CD4-positive, alpha-beta T cell treated with Interleukin-17A for 4 hours (primary cell): Measurements from ENCODE around the gene METTL9.
"Not testable (repeated sequence)": the region's sequence is repeated elsewhere in the genome, so short reads cannot be mapped to it uniquely, and the experiment has no call there.

Source experiments
- DNase-seq: peaks from one replicate; pipeline ENCODE4 v3.0.0-alpha.2; 2020; ENCODE audit warnings: mixed read lengths

The METTL9 gene

GRCh38 chr16:21666772-21667171, 67.4 kb downstream of the METTL9 start:
- no peak for DNase-seq

- DNase-seq, result no peak
These were observed 68.2 kb downstream of the METTL9 start for GRCh38 chr16:21667575-21667974.

- no peak for DNase-seq
These were observed 74.1 kb downstream of the METTL9 start for GRCh38 chr16:21673469-21673868.

GRCh38 chr16:21674456-21674855, 75.1 kb downstream of the METTL9 start:
- DNase-seq, result not testable (repeated sequence)

GRCh38 chr16:21680714-21681113, 81.3 kb downstream of the METTL9 start:
- DNase-seq, result not testable (repeated sequence)

GRCh38 chr16:21683184-21683583, 83.8 kb downstream of the METTL9 start:
- no peak for DNase-seq

- peak; percentile 60 for DNase-seq
These were observed 84.8 kb downstream of the METTL9 start for GRCh38 chr16:21684199-21684598.

- no peak for DNase-seq
These were observed 85.7 kb downstream of the METTL9 start for GRCh38 chr16:21685034-21685455.

GRCh38 chr16:21689107-21689506, 89.7 kb downstream of the METTL9 start:
- no peak for DNase-seq

GRCh38 chr16:21690967-21691366, 91.6 kb downstream of the METTL9 start:
- DNase-seq, result not testable (repeated sequence)

- no peak for DNase-seq
These were observed 95.2 kb downstream of the METTL9 start for GRCh38 chr16:21694609-21695008.

GRCh38 chr16:21697032-21697431, 97.7 kb downstream of the METTL9 start:
- DNase-seq, result no peak

GRCh38 chr16:21698169-21699032, 99.0 kb downstream of the METTL9 start:
- no peak for DNase-seq

- DNase-seq, result no peak
These were observed 101.9 kb downstream of the METTL9 start for GRCh38 chr16:21701271-21701670.

- no peak for DNase-seq
These were observed 102.9 kb downstream of the METTL9 start for GRCh38 chr16:21702276-21702675.

- no peak for DNase-seq
These were observed 103.8 kb downstream of the METTL9 start for GRCh38 chr16:21703156-21703555.

- DNase-seq, result no peak
These were observed 104.3 kb downstream of the METTL9 start for GRCh38 chr16:21703589-21704174.

- no peak for DNase-seq
These were observed 104.9 kb downstream of the METTL9 start for GRCh38 chr16:21704266-21704665.

GRCh38 chr16:21704733-21705132, 105.4 kb downstream of the METTL9 start:
- DNase-seq, result no peak
